Thyroid gland (tissue), 4 donors: Measurements from ENCODE around the gene SFSWAP.

ENCODE experiments used
- POLR2A ChIP-seq, 2 donors: fragments of 450-650 bp; IDR thresholded peaks; one replicate each; pipeline ENCODE4 v1.6.1; 2017; ENCODE audit warnings: antibody characterized with exemption in 2 of 2, mild to moderate bottlenecking in 2 of 2, moderate library complexity in 1 of 2
- TF ChIP-seq, protein P1 (sequence below), 6 experiments: fragments of 200-600 bp in 3 of 6; fragments of 450-650 bp in 3 of 6; sonication (generic) in 3 of 6; IDR thresholded peaks; one replicate each; pipeline ENCODE4 v1.5.1; 2016 to 2019; ENCODE audit warnings: antibody characterized with exemption in 6 of 6, mild to moderate bottlenecking in 2 of 6, inconsistent platforms in 1 of 6, moderate library complexity in 1 of 6

DNA sequence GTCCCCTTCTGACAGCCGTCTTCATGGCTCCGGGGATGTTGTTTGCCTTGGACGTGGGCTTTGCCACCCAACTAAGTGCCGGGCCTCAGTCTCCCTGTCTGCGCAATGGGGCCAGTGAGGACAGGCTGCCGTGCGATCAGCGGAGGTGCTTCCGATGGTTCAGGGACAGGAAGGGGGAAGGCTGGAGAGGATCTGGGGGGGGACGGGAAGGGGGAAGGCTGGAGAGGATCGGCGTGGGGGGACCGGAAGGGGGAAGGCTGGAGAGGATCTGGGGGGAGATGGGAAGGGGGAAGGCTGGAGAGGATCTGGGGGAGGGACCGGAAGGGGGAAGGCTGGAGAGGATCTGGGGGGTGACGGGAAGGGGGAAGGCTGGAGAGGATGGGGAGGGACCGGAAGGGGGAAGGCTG is 120.7 kb downstream of the SFSWAP start:
- TF ChIP-seq, protein P1, sequence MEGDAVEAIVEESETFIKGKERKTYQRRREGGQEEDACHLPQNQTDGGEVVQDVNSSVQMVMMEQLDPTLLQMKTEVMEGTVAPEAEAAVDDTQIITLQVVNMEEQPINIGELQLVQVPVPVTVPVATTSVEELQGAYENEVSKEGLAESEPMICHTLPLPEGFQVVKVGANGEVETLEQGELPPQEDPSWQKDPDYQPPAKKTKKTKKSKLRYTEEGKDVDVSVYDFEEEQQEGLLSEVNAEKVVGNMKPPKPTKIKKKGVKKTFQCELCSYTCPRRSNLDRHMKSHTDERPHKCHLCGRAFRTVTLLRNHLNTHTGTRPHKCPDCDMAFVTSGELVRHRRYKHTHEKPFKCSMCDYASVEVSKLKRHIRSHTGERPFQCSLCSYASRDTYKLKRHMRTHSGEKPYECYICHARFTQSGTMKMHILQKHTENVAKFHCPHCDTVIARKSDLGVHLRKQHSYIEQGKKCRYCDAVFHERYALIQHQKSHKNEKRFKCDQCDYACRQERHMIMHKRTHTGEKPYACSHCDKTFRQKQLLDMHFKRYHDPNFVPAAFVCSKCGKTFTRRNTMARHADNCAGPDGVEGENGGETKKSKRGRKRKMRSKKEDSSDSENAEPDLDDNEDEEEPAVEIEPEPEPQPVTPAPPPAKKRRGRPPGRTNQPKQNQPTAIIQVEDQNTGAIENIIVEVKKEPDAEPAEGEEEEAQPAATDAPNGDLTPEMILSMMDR (IDR thresholded peaks at IDR 0.05), result no peak
- no peak for TF ChIP-seq POLR2A (IDR thresholded peaks at IDR 0.05)
